Fibroblast of mammary gland (primary cell): ENCODE results near the gene AIP.

Experiments
- DNase-seq: peaks from one replicate; pipeline ENCODE4 v3.0.0-alpha.2; 2010; ENCODE audit warnings: low read depth
- H3K4me3 ChIP-seq: 2 replicates; pipeline ENCODE4 v1.5.1; 2011; ENCODE audit warnings: low read depth, mild to moderate bottlenecking, low read length, moderate library complexity; ENCODE audit not compliant: control insufficient read depth
- CTCF ChIP-seq: conservative IDR thresholded peaks from 2 replicates; pipeline ENCODE4 v1.5.1; 2011; ENCODE audit warnings: low read depth, low read length, inconsistent platforms; ENCODE audit not compliant: control insufficient read depth, insufficient read depth

Gene AIP

GRCh38 chr11:67490727-67491065 is 7.9 kb downstream of the AIP start:
- no peak overlapping the region for H3K4me3 ChIP-seq
- DNase-seq: no peak
- TF ChIP-seq CTCF: no peak

- no peak for TF ChIP-seq CTCF
- DNase-seq: no peak
Measured at GRCh38 chr11:67491276-67492068, 8.6 kb downstream of the AIP start.

GRCh38 chr11:67492069-67492727 is 9.4 kb downstream of the AIP start:
- no peak for TF ChIP-seq CTCF
- DNase-seq: no peak
- H3K4me3 ChIP-seq: no peak overlapping the region

More at GRCh38 chr11:67491276-67492068, 8.6 kb downstream of the AIP start:
- H3K4me3 ChIP-seq: no peak overlapping the region

GRCh38 chr11:67492801-67493547 is 10.1 kb downstream of the AIP start:
- no peak overlapping the region for H3K4me3 ChIP-seq
- DNase-seq: no peak
- TF ChIP-seq CTCF: no peak

DNA sequence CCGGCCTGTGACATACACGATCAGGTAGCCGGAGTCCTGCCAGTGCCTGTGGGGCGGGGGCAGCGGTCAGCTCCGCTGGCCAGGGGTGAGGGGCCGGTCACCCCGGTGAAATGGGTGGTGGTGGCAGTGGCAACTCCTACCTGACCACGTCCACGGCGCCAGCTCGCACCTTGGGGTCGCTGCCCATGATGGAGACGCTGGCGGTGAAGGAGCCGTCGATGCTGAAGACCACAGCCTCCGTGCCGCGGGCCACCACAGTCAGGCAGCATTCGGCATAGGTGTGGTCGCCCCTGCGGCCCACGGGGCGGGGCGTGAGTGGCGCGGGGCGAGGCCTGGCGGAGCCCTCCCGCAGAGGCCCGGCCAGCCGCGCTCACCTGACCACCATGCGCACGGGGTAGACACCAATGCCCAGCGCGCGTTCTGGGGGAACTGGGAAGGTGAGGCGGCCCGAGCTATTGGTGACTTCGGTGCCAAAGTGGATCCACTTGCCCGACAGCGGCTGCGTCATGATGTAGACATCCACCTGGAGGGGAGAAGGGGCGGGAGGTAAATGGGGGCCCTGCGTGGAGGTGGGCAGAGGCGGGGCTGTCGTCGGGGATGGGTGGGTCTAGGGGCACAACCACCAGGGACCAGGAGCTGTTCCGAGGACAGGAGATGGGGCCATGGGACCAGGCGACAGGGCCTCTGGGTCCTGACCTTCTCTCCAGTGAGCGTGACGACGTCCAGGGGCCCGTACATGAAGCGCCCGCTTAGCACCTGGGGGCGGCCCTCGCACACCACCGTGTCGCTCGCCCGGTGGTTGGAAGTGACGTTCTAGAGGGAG is 10.9 kb downstream of the AIP start:
- no peak for DNase-seq

More for the DNA sequence above, 10.9 kb downstream of the AIP start:
- TF ChIP-seq CTCF: no peak
- no peak overlapping the region for H3K4me3 ChIP-seq
